Astrocyte of the hippocampus (primary cell): ENCODE measurements around the gene PHLDB3.

Source experiments
- DNase-seq: peaks from one replicate; pipeline ENCODE4 v3.0.0; 2011; ENCODE audit warnings: low read depth, low spot score

The PHLDB3 gene

DNA sequence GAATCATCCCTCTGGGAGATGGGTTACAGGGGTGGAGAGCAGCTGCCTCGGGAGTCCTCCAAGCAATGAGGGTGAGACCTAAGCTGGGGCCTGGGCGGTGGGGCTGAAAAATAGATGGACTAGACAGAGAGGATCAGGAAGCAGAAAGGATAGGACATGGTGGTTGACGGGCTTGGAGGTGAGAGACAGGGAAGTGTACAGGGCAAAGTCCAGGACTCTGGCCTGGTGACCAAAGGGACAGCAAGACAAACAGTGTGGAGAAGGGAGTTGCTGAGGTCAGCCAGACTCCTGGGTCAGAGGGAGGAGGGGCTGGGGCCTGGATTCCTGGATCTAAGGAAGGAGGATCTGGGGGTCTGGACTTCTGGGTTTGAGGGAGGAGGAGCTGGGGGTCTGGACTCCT lies 5.5 kb downstream of the PHLDB3 start:
- DNase-seq: no peak

DNA sequence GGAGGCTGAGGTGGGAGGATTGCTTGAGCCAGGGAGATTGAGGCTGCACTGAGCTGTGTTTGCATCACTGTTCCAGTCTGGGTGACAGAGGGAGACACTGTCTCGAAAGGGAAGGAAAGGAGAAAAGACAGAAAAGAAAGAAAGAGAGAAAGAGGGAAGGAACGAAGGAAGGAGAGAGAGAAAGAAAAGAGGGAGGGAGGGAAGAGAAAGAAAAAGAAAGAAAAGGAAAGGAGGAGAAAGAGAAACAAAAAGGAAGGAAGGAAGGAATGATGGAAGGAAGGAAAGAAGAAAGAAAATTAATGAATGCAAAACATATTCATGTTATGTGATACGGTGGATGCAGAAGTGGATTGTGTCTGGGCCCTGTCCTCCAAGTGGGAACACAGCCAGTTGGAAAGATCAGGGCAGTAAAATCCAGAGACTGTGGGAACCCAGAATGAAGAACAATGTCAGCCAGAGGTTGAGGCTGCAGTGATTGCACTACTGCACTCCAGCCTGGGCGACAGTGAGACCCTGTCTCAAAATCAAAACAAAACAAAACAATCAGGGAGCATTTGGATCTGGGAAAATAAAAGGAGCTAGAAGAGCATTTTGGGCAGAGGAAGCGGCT lies 6.2 kb downstream of the PHLDB3 start:
- peak; percentile 26 for DNase-seq

DNA sequence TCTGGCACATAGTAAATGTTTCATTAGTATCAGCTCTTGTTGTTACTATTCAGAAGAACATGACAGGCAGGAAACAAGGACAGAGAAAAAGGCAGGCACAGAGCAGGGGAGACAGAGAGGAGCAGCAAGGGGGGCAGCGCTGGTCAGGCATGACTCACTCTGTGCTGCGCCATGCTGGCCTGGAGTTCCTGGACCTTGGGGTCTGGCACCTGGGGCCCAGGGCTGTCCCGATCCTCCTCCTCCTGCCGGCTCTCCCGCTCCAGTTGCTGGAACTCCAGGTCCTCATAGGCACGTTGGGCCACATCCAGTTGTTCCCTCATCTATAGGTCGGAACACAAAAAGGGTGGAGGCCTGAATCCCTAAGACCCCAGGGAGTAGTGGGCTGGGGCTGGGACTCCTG lies 7.6 kb downstream of the PHLDB3 start:
- no peak for DNase-seq

DNA sequence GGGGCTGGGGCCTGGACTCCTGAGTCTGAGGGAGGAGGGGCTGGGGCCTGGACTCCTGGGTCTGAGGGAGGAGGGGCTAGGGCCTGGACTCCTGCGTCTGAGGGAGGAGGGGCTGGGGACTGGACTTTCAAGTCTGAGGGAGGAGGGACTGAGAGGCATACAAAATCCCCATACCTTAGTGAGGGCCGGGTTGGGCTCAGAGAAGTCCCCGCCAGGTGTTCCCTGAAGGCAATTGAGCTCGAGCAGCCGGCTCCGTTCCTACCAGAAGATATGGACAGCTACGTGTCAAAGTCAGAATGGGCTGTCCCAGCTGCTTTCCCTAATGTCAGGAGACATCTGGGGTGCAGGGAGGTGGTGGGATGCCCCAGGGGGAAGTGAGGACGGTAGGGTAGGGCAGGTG lies 9.5 kb downstream of the PHLDB3 start:
- DNase-seq: no peak

DNA sequence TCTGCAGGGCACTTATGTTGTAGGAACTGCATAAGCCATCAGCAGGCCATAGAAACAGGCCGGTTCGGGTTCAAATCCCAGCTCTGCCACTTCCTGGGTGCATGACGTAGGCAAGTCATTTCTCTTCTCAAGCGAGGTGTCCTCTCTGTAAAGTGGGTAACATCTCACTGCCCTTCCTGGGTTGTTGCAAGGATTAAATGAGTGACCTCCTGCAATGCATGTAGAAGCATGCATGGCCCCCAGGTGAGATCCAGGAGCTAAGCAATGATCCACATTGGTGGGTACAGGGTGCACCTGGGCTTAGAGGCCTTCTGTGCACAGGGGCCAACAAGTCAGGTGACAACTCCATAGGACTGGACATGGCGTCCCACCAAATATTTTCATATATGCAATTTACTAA lies 13.8 kb downstream of the PHLDB3 start:
- no peak for DNase-seq

DNA sequence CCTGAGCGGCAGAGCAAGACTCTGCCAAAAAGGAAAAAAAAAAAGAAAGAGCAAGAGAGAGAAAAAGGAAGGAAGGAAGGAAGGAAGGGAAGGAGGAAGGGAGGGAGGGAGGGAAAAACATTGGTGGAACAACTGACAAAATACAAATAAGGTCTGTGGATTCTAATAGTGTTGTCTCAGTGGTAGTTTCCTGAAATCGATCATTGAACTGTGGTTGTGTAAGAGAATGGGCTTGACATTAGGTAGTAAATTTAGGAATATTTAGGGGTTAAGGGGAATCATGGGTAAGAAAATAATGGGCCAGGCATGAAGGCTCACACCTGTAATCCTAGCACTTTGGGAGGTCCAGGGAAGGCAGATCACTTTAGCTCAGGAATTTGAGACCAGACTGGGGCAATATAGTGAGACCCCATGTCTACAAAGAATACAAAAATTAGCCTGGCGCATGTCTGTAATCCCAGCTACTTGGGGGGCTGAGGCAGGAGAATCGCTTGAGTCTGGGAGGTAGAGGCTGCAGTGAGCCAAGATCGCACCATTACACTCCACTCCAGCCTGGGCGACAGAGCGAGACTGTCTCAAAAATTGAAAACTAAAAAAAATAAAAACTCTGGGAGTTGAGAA lies 14.5 kb downstream of the PHLDB3 start:
- no peak for DNase-seq

DNA sequence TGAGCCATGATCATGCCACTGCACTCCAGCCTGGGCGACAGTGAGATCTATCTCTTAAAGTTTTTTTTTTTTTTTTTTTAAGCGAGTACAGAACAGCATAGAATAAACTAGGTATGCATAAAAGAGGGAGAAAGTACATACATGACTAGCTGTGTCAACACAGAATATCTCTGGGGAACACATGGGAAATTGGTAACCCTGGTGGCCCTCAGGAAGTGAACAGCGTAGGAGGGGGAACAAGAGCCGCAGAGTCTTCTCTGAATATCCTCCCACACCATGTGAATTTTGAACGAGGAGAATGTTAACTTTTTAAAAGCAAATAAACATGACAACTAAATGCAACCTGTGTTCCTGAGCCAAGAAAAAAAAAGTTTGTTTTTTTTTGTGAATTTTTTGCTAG lies 15.2 kb downstream of the PHLDB3 start:
- DNase-seq: no peak

DNA sequence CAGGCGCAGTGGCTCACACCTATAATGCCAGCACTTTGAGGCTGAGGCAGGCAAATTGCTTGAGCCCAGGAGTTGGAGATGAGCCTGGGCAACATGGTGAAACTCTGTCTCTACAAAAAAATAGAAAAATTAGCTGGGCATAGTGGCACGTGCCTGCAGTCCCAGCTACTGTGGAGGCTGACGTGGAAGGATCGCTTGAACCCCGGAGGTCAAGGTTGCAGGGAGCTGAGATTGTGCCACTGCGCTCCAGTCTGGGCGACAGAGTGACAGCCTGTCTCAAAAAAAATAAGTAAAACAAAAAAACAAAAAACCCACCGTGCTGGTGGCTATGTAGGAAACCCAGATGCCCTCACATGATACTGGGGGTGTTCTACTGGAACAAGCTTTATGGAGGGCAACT lies 16.4 kb downstream of the PHLDB3 start:
- no peak for DNase-seq

DNA sequence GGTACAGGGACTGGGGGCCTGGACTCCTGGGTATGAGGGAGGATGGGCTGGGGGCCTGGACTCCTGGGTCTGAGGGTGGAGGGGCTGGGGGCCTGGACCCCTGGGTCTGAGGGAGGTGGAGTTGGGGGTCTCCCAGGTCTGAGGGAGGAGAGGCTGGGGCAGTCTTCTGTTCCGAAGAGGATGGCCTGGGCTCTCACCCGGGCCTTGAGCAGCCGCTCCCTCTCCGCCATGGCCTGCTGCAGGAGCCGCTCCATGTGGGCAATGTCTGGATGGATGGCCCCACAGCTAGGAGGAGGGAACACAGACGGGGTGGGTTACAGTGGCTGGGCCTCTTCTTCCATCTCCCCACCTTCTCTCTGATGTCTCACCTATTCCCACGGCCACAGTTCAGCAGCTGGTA lies 18.1 kb downstream of the PHLDB3 start:
- no peak for DNase-seq

DNA sequence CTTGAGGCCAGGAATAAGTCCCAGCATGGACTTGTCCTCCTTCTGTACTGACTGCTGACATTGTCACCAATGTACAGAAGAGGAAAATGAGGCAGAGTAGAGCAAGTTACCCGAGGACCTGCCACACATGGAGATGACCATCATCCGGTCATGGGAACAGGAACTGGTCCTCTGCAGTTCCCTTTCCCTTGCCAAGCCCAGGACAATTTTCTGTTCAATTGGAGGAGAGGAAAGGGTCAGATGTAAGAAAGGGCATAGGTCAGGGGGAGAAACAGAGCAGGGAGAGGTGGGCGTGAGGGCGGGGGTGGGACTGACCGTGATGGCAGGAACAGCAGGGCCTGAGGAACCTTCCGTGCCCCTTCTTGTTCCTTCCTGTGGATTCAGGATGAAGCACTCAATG lies 18.6 kb downstream of the PHLDB3 start:
- no peak for DNase-seq

DNA sequence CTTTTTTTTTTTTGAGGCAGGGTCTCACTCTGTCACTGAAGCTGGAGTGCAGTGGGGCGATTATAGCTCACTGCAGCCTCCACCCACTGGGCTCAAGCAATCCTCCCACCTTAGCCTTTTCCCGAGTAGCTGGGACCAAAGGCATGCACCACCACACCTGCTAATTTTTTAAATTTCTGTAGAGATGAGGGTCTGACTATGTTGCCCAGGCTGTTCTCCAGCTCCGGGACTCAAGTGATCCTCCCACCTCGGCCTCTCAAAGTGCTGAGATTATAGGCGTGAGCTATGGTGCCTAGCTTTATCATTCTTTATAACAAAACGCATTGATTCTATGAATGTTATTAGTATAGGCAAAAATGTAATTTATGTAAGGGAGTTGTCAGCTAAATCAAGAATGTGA lies 21.3 kb downstream of the PHLDB3 start:
- no peak for DNase-seq

DNA sequence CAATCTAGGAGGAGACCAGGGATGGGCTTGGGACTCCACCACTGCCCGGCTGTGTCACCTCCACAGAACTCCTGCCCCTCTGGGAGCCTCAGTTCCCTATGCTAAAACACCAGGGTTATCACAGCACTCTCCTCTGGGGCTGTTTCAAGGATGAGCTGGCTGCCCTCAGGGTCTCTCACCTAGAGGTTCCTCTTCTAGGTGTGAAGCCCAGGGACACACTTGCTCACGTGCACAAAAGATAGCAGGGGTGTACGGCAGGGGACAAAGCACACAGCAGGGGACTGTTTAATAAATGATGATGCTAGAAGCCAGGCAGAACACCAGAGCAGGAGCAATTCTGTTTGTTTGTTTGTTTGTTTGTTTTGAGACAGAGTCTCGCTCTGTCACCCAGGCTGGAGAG lies 22.4 kb downstream of the PHLDB3 start:
- no peak for DNase-seq

DNA sequence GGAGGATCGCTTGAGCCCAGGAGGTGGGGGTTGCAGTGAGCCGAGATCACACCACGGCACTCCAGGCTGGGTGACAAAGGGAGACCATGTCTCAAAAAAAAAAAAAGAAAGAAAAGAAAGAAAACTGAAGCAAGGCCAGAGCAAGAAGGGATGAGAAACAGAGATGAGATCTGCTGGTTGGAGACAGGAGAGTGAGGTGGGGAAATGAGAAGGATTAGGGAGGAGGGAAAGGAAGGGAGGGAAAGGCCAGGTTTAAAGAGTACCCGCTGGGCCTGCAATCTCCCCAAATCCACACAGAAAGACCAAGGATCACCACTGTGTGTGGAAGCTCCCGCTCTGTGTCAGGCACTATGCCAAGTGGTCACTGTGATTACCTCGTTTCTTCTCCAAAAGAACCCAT lies 22.8 kb downstream of the PHLDB3 start:
- no peak for DNase-seq

DNA sequence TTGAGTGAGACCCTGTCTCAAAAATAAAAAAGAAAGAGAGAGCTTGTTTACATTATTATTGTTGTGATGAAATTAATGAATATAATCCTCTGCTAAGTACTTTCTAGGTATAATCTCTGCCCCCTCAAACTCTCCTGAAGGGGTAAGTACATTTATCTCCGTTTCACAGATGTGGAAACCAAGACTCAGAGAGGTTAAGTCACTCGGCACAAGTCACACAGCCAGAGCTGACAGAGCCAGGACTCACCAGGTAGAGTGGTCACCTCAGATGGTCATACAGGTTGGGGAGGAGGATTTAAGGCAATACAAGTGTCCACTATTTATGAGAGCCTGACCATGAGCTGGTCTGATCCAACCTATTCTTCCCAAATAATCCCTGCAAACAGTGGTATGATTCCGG lies 24.0 kb downstream of the PHLDB3 start:
- no peak for DNase-seq

DNA sequence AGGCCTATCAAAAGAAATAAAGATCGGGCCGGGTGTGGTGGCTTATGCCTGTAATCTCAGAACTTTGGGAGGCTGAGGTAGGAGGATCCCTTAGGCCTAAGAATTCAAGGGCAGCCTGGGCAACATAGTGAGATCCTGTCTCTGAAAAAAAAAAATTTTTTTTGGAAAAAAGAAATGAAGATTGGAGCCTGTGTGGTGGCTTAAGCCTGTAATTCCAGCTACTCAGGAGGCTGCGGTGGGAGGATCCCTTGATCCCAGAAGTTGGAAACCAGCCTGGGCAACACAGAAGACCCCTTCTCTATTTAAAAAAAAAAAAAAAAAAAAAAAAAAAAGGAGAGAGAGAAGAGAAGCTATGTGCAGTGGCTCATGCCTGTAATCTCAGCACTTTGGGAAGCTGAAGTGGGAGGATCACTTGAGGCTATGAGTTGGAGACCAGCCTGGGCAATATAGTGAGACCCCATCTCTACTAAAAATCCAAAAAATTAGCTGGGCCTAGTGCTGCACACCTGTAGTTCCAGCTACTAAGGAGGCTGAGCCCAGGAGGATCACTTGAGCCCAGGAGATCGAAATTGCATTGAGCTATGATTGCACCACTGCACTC lies 24.5 kb downstream of the PHLDB3 start:
- DNase-seq: no peak

DNA sequence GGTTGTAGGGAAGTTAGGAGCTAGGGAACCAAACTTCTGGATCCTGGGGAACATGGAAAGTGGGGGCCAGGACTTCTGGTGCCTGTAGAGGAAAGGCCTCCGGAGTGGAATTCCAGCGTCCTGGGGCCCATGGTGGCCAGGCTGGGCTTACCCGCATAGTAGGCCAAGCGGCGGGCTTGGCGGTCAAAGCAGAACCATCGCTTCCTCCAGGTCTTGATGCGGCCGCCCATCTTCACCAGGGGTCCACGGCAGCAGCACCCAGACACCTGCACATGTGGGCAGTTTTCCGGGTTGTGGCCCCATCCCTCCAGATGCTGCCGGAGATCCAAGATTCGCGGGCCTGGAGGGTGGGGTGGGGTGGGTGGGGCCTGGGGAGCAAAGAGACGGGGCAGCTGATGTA lies 25.3 kb downstream of the PHLDB3 start:
- no peak for DNase-seq

DNA sequence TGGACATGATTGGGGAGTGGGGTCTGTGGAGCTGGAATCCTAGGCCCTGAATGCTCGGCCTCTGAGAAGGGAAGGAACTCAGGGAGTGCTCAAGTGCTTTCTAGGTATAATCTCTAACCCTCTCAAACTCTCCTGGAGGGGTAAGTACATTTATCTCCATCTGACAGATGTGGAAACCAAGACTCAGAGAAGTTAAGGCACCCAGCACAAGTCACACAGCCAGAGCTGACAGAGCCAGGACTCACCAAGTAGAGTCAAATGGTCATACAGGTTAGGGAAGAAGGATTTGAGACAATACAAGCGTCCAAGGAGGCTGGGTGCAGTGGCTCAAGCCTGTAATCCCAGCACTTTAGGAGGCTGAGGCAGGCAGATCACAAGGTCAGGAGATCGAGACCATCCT lies 26.2 kb downstream of the PHLDB3 start:
- no peak for DNase-seq

DNA sequence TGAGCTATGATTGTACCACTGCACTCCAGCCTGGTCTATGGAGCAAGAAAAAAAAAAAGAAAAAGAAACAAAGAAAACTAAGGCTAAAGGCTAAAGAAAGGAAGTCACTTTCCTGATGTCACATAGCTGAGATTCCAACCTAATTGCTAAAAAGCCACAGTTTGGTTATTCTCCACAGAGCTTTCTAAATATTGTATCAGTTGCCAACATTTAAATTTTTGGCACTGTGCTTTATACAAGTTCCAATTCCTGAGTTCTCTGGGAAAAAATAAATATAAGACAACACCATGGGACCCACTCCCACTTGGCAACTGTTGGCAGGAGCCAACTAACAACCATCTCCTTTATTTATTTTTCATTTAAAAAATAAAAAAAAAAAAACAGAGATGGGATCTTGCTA lies 27.9 kb downstream of the PHLDB3 start:
- peak; percentile 78 for DNase-seq

DNA sequence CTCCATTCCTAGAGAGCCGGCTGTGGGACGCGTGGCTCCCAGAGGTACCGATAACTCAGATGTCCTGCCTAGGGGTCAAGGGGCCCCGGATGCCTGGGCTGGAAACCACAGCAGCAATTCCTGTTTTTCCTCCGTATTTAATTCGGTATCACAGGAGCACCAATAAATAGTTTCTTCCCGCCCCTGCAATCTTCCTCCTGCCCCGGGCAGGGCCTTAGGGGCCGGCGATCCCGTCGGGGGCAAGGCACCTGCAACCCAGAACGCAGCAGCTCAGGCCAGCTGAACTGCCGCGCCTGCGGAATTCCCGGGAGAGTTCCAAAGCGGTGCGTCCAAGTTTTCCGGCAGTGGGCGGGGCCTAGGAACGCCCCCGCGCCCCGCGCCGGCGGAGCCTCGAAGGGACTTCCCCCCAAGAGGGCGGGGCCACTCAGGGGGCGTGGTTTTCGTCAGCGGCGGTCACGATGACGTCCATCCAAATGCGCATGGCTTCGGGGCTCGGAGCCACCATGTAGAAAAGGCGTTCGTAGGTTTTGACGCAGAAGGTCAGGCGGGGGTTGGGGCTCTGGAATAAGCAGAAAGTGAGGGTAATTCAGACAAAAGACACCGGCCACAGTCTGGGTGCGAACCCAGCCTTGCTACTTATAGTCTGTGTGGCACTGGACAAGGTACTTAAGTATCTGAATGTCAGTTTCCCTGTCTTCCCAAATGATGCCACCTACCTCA lies 29.4 kb downstream of the PHLDB3 start:
- peak; percentile 97 for DNase-seq

DNA sequence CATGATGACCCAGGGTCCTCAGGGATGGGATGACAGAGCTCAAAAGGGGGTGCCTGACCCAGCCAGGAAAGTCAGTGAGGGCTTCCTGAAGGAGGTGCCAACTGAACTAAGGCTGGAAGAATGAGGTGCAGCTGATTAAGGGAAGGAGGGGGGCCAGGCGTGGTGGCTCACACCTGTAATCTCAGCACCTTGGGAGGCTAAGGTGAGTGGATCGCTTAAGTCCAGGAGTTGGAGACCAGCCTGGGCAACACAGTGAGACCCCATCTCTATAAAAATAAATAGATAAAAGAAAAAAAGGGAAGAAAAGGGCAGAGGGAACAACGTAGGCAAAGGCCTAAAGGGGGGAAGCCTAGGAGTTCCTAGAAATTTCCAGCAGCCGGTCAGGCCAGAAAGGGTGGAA lies 30.1 kb downstream of the PHLDB3 start:
- DNase-seq: no peak

DNA sequence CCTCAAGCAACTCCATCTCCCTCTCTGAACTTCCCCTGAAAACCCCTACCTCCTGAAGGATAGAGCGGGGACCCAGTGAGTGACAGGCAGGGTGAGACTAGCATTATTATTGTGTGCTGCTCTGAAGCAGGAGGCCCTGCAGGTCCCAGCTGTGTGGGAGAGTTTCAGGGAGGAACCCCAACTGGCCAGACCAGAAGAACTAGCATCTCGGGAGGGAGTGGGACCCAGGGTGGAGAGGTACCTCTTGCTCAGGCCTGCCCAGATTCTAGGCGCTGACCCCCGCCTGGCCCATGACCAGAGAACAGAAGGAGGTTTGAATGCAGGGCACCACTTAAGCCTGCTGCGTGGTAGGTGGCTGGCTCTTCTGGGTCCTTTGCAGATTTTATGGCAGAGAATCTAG lies 33.5 kb downstream of the PHLDB3 start:
- DNase-seq: no peak

DNA sequence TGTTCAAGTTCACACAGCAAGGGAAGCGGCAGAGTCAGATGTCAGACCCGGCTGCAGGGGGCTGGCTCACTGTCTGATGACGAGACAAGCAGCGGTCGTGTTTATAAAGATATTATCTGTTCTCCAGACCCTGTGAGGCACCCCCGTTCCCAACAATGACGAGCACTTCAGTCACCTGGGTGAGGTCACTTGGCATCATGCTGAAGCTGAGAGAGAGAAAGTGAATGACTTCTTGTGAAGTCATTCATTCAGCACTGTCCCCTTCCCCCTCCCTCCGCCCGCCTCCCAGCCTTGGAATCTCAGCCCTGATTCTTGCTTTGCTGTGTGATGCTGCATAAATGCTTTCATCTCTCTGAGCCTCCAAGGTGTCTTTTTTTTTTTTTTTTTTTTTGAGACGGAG lies 34.3 kb downstream of the PHLDB3 start:
- DNase-seq: peak; percentile 35

DNA sequence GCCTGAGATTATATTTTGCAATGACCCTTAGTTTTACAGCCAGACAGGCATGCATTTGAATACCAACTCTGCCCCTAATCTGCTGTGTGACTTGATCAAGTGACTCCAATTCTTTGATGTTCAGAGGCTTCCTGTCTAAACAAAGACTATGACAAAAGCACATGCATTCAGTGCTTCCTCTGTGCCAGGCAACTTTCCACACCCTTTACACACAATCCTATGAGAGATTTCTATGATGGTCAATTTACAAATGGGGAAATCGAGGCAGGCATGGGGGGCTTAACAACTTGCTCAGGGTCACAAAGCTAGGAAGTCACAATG lies 35.4 kb downstream of the PHLDB3 start:
- DNase-seq: no peak
